ENCODE results near the gene HOXD10.

HOXD10 gene

GRCh38 chr2:176103742-176104315 lies 12.7 kb upstream of the HOXD10 start:
- DNase-seq (ENCODE audit: extremely low read depth, insufficient read length) = no peak
- TF ChIP-seq CTCF (IDR thresholded peaks at IDR 0.05; ENCODE audit: insufficient read depth, low read length, poor library complexity, severe bottlenecking) = no peak
- H3K4me3 ChIP-seq (replicated peaks; ENCODE audit: low read depth, low read length) = no peak overlapping the region
- no peaks in the 10 kb centered on the region; the same call in 1 of the 2 replicates for H3K27me3 ChIP-seq (replicated peaks; ENCODE audit: control insufficient read depth, insufficient read depth, low read length)
- no peaks in the 10 kb centered on the region for H3K36me3 ChIP-seq (ENCODE audit: control insufficient read depth, insufficient read depth, low read length)

GRCh38 chr2:176104316-176105077 lies 12.1 kb upstream of the HOXD10 start:
- Histone ChIP-seq H3K4me3 (replicated peaks; ENCODE audit: low read depth, low read length) (no peak overlapping the region), H3K27me3 (replicated peaks; ENCODE audit: control insufficient read depth, insufficient read depth, low read length) (no peaks in the 10 kb centered on the region; the same call in 1 of the 2 replicates), H3K36me3 (ENCODE audit: control insufficient read depth, insufficient read depth, low read length) (no peaks in the 10 kb centered on the region)
- DNase-seq (ENCODE audit: extremely low read depth, insufficient read length) = no peak
- TF ChIP-seq CTCF (IDR thresholded peaks at IDR 0.05; ENCODE audit: insufficient read depth, low read length, poor library complexity, severe bottlenecking) = no peak

GRCh38 chr2:176105078-176105729 lies 11.4 kb upstream of the HOXD10 start:
- H3K27me3 ChIP-seq (replicated peaks; ENCODE audit: control insufficient read depth, insufficient read depth, low read length) = no peaks in the 10 kb centered on the region; the same call in 1 of the 2 replicates
- H3K4me3 ChIP-seq (replicated peaks; ENCODE audit: low read depth, low read length) = no peak overlapping the region
- no peak for TF ChIP-seq CTCF (IDR thresholded peaks at IDR 0.05; ENCODE audit: insufficient read depth, low read length, poor library complexity, severe bottlenecking)
- no peaks in the 10 kb centered on the region for H3K36me3 ChIP-seq (ENCODE audit: control insufficient read depth, insufficient read depth, low read length)
- no peak for DNase-seq (ENCODE audit: extremely low read depth, insufficient read length)

- no peaks in the 10 kb centered on the region for H3K36me3 ChIP-seq (ENCODE audit: control insufficient read depth, insufficient read depth, low read length)
- H3K4me3 ChIP-seq (replicated peaks; ENCODE audit: low read depth, low read length) = no peak overlapping the region
- H3K27me3 ChIP-seq (replicated peaks; ENCODE audit: control insufficient read depth, insufficient read depth, low read length) = no peaks in the 10 kb centered on the region; the same call in 1 of the 2 replicates
- no peak for DNase-seq (ENCODE audit: extremely low read depth, insufficient read length)
- no peak for TF ChIP-seq CTCF (IDR thresholded peaks at IDR 0.05; ENCODE audit: insufficient read depth, low read length, poor library complexity, severe bottlenecking)
Observed at GRCh38 chr2:176105730-176106580, 10.6 kb upstream of the HOXD10 start.

Measured in GM06990 (cell line).